ENCODE measurements around the gene MRGPRF. TPM values are rescaled to one million over a fixed set of nuclear protein-coding genes. Genes with fewer than 3 reads are reported as not detected.
A peak's percentile ranks its signal among the peaks of the same experiment; 100 is the strongest.

MRGPRF gene
- total RNA-seq, 1 donor from 2014 or later: 1.2 TPM

- Histone ChIP-seq H3K27me3 (ENCODE audit: control insufficient read depth, insufficient read depth, low read length) (no peaks in the 10 kb centered on the region), H3K4me3 (ENCODE audit: low read depth, low read length) (no peak overlapping the region), H3K36me3 (ENCODE audit: control insufficient read depth, insufficient read depth, low read length) (no peaks in the 10 kb centered on the region)
- no peak for TF ChIP-seq CTCF (IDR thresholded peaks at IDR 0.05; ENCODE audit: insufficient read depth, low read length, poor library complexity, severe bottlenecking)
- DNase-seq (ENCODE audit: low read depth): no peak
Measured at GRCh38 chr11:69051381-69052342, 38.6 kb upstream of the MRGPRF start.

GRCh38 chr11:69050592-69051380, 37.7 kb upstream of the MRGPRF start:
- no peak for DNase-seq (ENCODE audit: low read depth)
- Histone ChIP-seq H3K4me3 (ENCODE audit: low read depth, low read length) (no peak overlapping the region), H3K27me3 (ENCODE audit: control insufficient read depth, insufficient read depth, low read length) (no peaks in the 10 kb centered on the region), H3K36me3 (ENCODE audit: control insufficient read depth, insufficient read depth, low read length) (no peaks in the 10 kb centered on the region)
- TF ChIP-seq CTCF (IDR thresholded peaks at IDR 0.05; ENCODE audit: insufficient read depth, low read length, poor library complexity, severe bottlenecking): no peak

- H3K4me3 ChIP-seq (ENCODE audit: low read depth, low read length): peak overlapping the region; percentile 73
- TF ChIP-seq CTCF (IDR thresholded peaks at IDR 0.05; ENCODE audit: insufficient read depth, low read length, poor library complexity, severe bottlenecking): no peak
- DNase-seq (ENCODE audit: low read depth): no peak
Measured at GRCh38 chr11:69049490-69049867, 36.4 kb upstream of the MRGPRF start.

GRCh38 chr11:69048694-69049489, 35.8 kb upstream of the MRGPRF start, which contains the start of gene TPCN2:
TPCN2 (plus strand) TSS chr11:69048932; CDS start chr11:69048998, 66 bp downstream.
- Histone ChIP-seq H3K27me3 (ENCODE audit: control insufficient read depth, insufficient read depth, low read length) (no peaks in the 10 kb centered on the region), H3K36me3 (ENCODE audit: control insufficient read depth, insufficient read depth, low read length) (no peaks in the 10 kb centered on the region), H3K4me3 (ENCODE audit: low read depth, low read length) (peak within 1 kb of the TSS; percentile 73)
- TF ChIP-seq CTCF (IDR thresholded peaks at IDR 0.05; ENCODE audit: insufficient read depth, low read length, poor library complexity, severe bottlenecking): no peak
- DNase-seq (ENCODE audit: low read depth): peak; percentile 73

More at GRCh38 chr11:69049490-69049867, 36.4 kb upstream of the MRGPRF start:
- Histone ChIP-seq H3K27me3 (ENCODE audit: control insufficient read depth, insufficient read depth, low read length) (no peaks in the 10 kb centered on the region), H3K36me3 (ENCODE audit: control insufficient read depth, insufficient read depth, low read length) (no peaks in the 10 kb centered on the region)

- no peak for DNase-seq (ENCODE audit: low read depth)
- H3K4me3 ChIP-seq (ENCODE audit: low read depth, low read length): peak overlapping the region; percentile 73
- H3K36me3 ChIP-seq (ENCODE audit: control insufficient read depth, insufficient read depth, low read length): no peaks in the 10 kb centered on the region
- no peak for TF ChIP-seq CTCF (IDR thresholded peaks at IDR 0.05; ENCODE audit: insufficient read depth, low read length, poor library complexity, severe bottlenecking)
- no peaks in the 10 kb centered on the region for H3K27me3 ChIP-seq (ENCODE audit: control insufficient read depth, insufficient read depth, low read length)
Measured at GRCh38 chr11:69048031-69048693, 35.1 kb upstream of the MRGPRF start.
